Measurements from ENCODE around the gene CCL18.

DNA sequence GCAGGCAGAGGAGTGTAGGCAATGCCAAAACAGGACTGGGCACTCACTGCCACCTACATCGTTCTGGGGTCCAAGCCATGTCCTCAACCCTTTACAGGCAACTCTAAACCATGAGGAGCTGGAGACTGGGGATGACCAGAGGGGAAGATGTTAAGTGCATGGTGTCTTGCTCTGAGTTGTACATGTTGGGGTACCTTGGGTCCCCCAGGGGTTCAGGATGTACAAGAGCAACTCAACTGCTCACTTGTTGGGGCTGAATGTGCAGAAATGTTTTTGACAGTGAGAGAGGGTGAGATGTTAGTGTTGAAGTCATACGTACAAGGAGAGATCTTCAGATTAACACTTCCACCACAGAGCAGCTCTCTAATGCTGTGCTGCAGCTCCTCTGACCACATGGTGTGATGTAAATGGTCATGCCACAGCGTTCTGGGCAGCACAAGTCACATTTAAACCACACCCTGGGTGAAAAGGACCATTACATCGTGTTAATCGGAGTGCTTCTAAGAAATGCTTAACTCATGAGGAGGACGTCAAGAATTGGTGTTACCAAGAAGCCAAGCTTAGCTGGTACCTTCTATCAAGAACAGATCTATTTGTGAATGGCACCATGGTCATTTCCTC lies 2.4 kb downstream of the CCL18 start:
- TF ChIP-seq YY1 (IDR thresholded peaks at IDR 0.05; ENCODE audit: insufficient read depth, insufficient read length) (no peak), ZNF274 (IDR thresholded peaks at IDR 0.05; ENCODE audit: low read depth, low read length) (no peak)
